Measurements from ENCODE around the gene C11orf71.
A peak's percentile ranks its signal among the peaks of the same experiment; 100 is the strongest.

C11orf71 gene, protein sequence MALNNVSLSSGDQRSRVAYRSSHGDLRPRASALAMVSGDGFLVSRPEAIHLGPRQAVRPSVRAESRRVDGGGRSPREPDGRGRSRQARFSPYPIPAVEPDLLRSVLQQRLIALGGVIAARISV

DNA sequence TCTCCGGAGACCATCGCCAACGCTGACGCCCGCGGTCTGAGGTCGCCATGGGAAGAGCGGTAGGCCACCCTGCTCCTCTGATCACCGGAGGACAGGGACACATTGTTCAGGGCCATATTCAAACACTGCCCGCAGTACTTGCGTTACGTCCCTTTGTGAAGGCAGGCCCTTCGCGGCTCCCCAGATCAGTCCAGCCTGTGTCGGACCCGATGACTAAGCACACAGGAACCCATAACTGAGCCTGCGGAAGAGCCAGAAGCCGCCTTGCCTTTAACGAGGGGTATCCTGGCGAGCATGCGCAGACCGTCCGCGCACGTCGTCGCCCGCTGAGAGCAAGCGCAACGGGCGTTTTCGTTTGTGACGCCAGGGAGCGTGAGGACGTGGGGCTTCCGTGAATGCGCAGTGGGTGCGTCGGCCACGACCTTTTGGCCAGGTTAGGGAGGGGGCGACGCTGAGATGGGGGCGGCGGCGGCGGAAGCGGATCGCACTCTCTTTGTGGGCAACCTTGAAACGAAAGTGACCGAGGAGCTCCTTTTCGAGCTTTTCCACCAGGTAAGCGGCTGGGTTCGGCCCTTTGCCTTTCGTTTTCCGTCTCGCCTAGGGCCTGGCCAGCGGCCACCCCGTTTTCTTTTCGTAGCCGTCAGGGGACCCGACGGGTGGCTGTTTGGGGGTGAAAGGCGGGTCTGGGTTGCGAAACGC, at the start of gene C11orf71, which contains the start of gene RBM7:
Gene C11orf71 (minus strand): TSS at position 296 of the 699 bp plus-strand sequence. CDS start 180 bp downstream, at position 116.
Gene RBM7 (plus strand): TSS at position 451 of the 699 bp plus-strand sequence. CDS start 6 bp downstream, at position 457.
- H3K4me1 ChIP-seq (ENCODE audit: control insufficient read depth in 1 of 2, insufficient read depth in 2 of 2, low read length in 2 of 2): peaks cover 14 to 15% of the 10 kb centered on the region in 2 donors

DNA sequence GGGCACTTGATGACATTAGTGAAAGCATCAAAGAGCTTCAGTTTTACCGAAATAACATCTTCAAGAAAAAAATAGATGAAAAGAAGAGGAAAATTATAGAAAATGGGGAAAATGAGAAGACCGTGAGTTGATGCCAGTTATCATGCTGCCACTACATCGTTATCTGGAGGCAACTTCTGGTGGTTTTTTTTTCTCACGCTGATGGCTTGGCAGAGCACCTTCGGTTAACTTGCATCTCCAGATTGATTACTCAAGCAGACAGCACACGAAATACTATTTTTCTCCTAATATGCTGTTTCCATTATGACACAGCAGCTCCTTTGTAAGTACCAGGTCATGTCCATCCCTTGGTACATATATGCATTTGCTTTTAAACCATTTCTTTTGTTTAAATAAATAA, 49.5 kb upstream of the C11orf71 start:
- H3K36me3 ChIP-seq (ENCODE audit: control insufficient read depth in 1 of 2, insufficient read depth in 2 of 2, low read length in 2 of 2): peaks cover 28 to 38% of the 10 kb centered on the region in 2 donors
- no peak overlapping the region for H3K27ac ChIP-seq (ENCODE audit: low read length)
- H3K27me3 ChIP-seq (ENCODE audit: low read depth, low read length): no peaks in the 10 kb centered on the region
- peaks cover 0 to 7% of the 10 kb centered on the region in 2 donors for H3K4me1 ChIP-seq (ENCODE audit: control insufficient read depth in 1 of 2, insufficient read depth in 2 of 2, low read length in 2 of 2)
- no peak overlapping the region for H3K4me3 ChIP-seq (ENCODE audit: low read depth in 1 of 2, low read length in 2 of 2)
- H3K9me3 ChIP-seq (ENCODE audit: control insufficient read depth in 1 of 2, low read length in 2 of 2): no peaks in the 10 kb centered on the region

More for the DNA sequence above, at the start of gene C11orf71, which contains the start of gene RBM7:
- Histone ChIP-seq H3K27me3 (ENCODE audit: low read depth, low read length) (no peaks in the 10 kb centered on the region), H3K4me3 (ENCODE audit: low read depth in 1 of 2, low read length in 2 of 2) (peak within 1 kb of the TSS; percentile 71 to 96), H3K27ac (ENCODE audit: low read length) (peak within 1 kb of the TSS; percentile 100), H3K36me3 (ENCODE audit: control insufficient read depth in 1 of 2, insufficient read depth in 2 of 2, low read length in 2 of 2) (peaks cover 8 to 10% of the 10 kb centered on the region in 2 donors), H3K9me3 (ENCODE audit: control insufficient read depth in 1 of 2, low read length in 2 of 2) (no peaks in the 10 kb centered on the region)

DNA sequence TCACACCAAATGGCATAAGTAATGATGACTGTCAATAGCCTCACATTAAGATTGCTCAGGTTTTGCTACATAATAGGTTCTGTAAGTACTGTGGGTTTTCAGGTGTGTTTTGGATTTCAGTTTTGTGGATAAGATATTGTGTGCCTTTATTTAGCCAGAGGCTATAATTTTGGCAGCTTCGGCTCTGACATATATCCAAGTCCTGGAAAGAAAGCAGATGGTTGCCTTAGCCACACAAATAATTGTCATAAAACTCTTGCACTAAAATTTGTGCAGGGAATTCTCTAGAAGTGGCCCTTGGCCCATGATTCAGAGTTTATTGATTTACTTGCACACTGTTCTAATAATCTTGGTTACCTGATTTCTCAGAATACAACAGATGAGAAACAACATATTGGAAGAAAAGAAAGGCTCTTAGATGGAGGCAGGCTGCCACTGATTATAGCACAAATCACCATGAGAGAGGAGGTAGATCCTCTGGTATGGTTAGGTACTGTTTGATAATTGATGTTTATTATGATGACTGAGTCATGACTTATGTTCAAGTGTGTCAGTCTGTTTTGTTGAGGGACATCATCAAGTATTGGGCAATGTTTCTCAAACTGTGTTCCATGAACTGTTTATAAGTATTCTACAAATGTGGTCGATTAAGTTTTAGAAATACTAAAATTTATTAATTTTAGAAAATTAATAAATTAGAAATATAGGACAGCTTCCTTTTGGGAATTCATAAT, 48.6 kb upstream of the C11orf71 start:
- H3K36me3 ChIP-seq (ENCODE audit: control insufficient read depth in 1 of 2, insufficient read depth in 2 of 2, low read length in 2 of 2): peaks cover 29 to 43% of the 10 kb centered on the region in 2 donors
- no peaks in the 10 kb centered on the region for H3K9me3 ChIP-seq (ENCODE audit: control insufficient read depth in 1 of 2, low read length in 2 of 2)
- no peaks in the 10 kb centered on the region for H3K27me3 ChIP-seq (ENCODE audit: low read depth, low read length)
- H3K4me3 ChIP-seq (ENCODE audit: low read depth in 1 of 2, low read length in 2 of 2): no peak overlapping the region
- peaks cover 0 to 7% of the 10 kb centered on the region in 2 donors for H3K4me1 ChIP-seq (ENCODE audit: control insufficient read depth in 1 of 2, insufficient read depth in 2 of 2, low read length in 2 of 2)
- H3K27ac ChIP-seq (ENCODE audit: low read length): no peak overlapping the region

DNA sequence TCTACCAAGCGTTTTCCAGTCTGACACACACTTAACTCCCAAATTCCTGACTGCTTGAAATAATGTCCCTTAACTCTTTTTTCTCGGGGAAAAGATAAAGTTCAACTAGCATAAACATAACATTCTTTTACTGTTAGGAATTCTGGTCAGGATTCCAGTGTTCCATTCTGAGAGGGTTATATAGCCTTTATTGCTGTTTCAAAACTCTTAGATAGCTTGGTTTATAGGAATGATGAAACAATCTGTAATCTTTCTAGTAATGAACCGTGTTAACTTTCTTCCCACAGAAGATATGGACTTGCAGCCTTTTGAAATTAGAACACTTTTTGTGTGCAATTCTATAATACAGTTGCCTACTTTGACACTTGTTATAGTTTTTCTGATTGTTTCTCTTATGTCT, 47.6 kb upstream of the C11orf71 start:
- peaks cover 0 to 7% of the 10 kb centered on the region in 2 donors for H3K4me1 ChIP-seq (ENCODE audit: control insufficient read depth in 1 of 2, insufficient read depth in 2 of 2, low read length in 2 of 2)
- no peak overlapping the region for H3K4me3 ChIP-seq (ENCODE audit: low read depth in 1 of 2, low read length in 2 of 2)
- H3K27me3 ChIP-seq (ENCODE audit: low read depth, low read length): no peaks in the 10 kb centered on the region
- H3K9me3 ChIP-seq (ENCODE audit: control insufficient read depth in 1 of 2, low read length in 2 of 2): no peaks in the 10 kb centered on the region
- H3K27ac ChIP-seq (ENCODE audit: low read length): no peak overlapping the region
- peaks cover 23 to 44% of the 10 kb centered on the region in 2 donors for H3K36me3 ChIP-seq (ENCODE audit: control insufficient read depth in 1 of 2, insufficient read depth in 2 of 2, low read length in 2 of 2)

DNA sequence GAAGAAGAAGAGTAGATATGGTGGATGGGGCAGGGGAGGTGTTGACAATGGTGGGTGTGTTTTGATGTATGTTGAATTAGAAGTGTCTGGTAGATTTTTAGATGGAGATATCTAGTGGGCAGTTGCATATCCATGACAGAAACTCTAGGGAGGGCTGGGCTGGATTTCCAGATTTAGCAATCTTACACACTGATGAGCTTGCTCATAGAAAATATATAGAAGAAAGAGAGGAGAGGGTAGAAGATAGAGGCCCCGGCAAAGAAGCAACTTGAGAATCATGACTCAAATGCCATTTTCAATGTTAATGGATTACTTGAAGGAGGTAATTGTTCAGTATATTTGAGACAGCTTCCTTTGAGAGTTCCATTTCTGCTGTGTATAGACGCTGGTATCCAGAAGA, 47.1 kb upstream of the C11orf71 start:
- H3K36me3 ChIP-seq (ENCODE audit: control insufficient read depth in 1 of 2, insufficient read depth in 2 of 2, low read length in 2 of 2): peaks cover 23 to 40% of the 10 kb centered on the region in 2 donors
- peaks cover 0 to 7% of the 10 kb centered on the region in 2 donors for H3K4me1 ChIP-seq (ENCODE audit: control insufficient read depth in 1 of 2, insufficient read depth in 2 of 2, low read length in 2 of 2)
- no peak overlapping the region for H3K4me3 ChIP-seq (ENCODE audit: low read depth in 1 of 2, low read length in 2 of 2)
- no peaks in the 10 kb centered on the region for H3K9me3 ChIP-seq (ENCODE audit: control insufficient read depth in 1 of 2, low read length in 2 of 2)
- no peak overlapping the region for H3K27ac ChIP-seq (ENCODE audit: low read length)
- H3K27me3 ChIP-seq (ENCODE audit: low read depth, low read length): no peaks in the 10 kb centered on the region

DNA sequence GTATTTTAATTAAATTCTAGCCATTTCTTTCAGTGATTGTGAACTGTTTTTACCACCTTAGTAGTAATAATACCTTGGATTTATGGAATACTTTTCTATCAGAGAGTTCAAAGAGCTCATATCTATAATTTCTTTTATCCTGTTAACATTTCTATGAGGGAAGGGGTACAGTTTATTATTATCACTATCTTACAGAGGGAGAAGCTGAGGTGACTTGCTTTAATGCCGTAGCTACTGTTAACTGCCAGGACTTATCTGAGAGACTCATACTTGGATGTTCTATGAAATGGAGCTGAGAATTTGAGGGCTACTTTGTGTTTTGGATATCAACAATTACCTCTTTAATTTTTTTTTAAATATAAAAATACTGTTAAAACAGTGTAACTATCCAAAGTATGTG, 42.2 kb upstream of the C11orf71 start:
- no peak overlapping the region for H3K4me3 ChIP-seq (ENCODE audit: low read depth in 1 of 2, low read length in 2 of 2)
- no peaks in the 10 kb centered on the region for H3K27me3 ChIP-seq (ENCODE audit: low read depth, low read length)
- peaks cover 16 to 18% of the 10 kb centered on the region in 2 donors for H3K36me3 ChIP-seq (ENCODE audit: control insufficient read depth in 1 of 2, insufficient read depth in 2 of 2, low read length in 2 of 2)
- no peaks in the 10 kb centered on the region for H3K9me3 ChIP-seq (ENCODE audit: control insufficient read depth in 1 of 2, low read length in 2 of 2)
- H3K4me1 ChIP-seq (ENCODE audit: control insufficient read depth in 1 of 2, insufficient read depth in 2 of 2, low read length in 2 of 2): peaks cover 0 to 16% of the 10 kb centered on the region in 2 donors
- H3K27ac ChIP-seq (ENCODE audit: low read length): no peak overlapping the region

DNA sequence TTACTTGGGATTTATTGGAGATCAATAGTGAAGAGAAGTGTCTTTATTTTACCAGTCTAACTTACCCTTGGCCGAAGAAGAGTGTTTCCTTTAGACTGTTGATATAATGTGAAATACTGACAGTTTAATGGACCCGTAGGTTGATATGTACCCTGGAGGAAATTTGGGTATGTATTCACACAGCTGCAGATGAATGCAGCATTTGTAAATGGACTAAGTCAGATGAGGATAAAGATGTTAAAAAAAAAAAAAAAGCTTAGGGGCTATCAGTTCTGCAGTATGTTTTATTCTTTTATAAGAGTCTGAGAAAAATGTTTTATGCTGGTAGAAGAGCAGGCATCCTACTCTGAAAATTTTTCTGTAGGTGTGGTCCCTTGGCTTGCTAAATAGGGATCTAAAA, 41.6 kb upstream of the C11orf71 start:
- peaks cover 16 to 18% of the 10 kb centered on the region in 2 donors for H3K36me3 ChIP-seq (ENCODE audit: control insufficient read depth in 1 of 2, insufficient read depth in 2 of 2, low read length in 2 of 2)
- no peak overlapping the region for H3K27ac ChIP-seq (ENCODE audit: low read length)
- no peaks in the 10 kb centered on the region for H3K9me3 ChIP-seq (ENCODE audit: control insufficient read depth in 1 of 2, low read length in 2 of 2)
- H3K27me3 ChIP-seq (ENCODE audit: low read depth, low read length): no peaks in the 10 kb centered on the region
- no peak overlapping the region for H3K4me3 ChIP-seq (ENCODE audit: low read depth in 1 of 2, low read length in 2 of 2)
- peaks cover 0 to 16% of the 10 kb centered on the region in 2 donors for H3K4me1 ChIP-seq (ENCODE audit: control insufficient read depth in 1 of 2, insufficient read depth in 2 of 2, low read length in 2 of 2)

DNA sequence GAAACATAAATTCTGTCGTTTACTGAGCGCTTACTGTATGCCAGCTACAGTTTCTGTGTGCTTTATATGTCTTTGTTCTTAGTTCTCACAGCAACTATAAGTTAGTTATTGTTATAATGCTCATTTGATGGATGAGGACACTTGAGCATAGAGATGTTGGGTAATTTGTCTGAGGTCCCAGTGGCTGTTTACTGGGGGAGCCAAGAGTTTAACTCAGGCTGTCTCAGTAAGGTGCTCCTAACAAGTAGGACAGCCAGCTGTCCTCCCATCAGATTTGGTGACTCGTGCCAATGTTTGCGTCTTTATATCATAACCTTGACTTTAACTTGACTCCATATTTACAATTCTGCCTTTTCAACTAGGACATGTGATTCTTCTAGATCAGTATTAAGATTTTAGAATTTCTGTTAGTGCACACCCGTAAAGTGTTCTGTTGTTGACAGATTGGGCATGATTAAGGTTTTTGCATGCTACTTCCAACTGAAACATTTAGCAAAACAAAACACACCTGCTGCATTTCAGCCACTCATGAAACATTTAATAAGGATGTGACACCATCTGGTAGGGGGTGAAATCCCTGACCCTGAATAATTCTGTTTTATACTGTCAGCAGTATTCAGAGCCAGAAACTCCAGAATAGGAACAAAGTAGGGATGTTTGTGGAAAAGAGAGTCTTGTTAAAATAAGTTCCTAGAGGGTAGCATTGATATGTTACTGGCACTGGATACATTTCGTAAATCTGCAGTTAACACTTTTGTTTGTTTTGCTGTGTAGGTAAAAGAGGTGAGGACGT, 40.9 kb upstream of the C11orf71 start:
- H3K36me3 ChIP-seq (ENCODE audit: control insufficient read depth in 1 of 2, insufficient read depth in 2 of 2, low read length in 2 of 2): peaks cover 13 to 16% of the 10 kb centered on the region in 2 donors
- no peaks in the 10 kb centered on the region for H3K9me3 ChIP-seq (ENCODE audit: control insufficient read depth in 1 of 2, low read length in 2 of 2)
- H3K4me1 ChIP-seq (ENCODE audit: control insufficient read depth in 1 of 2, insufficient read depth in 2 of 2, low read length in 2 of 2): peaks cover 0 to 16% of the 10 kb centered on the region in 2 donors
- no peaks in the 10 kb centered on the region for H3K27me3 ChIP-seq (ENCODE audit: low read depth, low read length)
- no peak overlapping the region for H3K27ac ChIP-seq (ENCODE audit: low read length)
- peak overlapping the region in 1 of 2 donors; percentile 95 for H3K4me3 ChIP-seq (ENCODE audit: low read depth in 1 of 2, low read length in 2 of 2)

DNA sequence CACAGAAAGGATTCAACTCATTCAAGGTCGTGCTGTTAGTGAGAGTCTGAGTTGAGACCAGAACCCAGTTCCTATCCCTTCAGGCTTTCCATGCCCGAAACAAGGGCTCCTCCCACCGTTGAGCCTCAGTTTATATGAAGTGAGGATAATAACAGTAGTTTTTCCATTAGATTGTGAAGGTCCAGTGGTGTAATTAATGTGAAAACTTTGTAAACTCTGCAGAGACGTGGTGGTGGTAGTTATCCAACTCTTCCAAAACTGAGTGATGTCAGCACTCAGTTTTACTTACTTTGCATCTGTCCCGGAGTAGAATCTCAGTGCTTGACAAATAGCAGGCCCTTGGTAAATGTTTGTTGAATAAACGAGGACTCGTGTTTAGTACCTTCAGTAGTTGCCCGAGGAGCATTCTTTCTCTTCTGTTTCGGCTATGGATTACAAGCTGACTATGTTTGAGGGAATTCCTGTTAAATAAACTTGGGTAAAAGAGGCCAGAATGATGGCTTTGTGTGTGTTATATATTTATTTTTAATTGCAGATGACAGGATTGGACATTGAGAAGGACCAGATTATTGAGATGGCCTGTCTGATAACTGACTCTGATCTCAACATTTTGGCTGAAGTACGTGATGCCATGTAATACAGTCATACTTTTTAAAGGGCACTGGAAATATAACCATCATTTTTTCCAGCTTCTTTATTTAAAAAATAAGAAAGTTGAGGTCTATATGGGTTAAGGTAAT, 40.0 kb upstream of the C11orf71 start:
- Histone ChIP-seq H3K4me3 (ENCODE audit: low read depth in 1 of 2, low read length in 2 of 2) (peak overlapping the region; percentile 74 to 95), H3K27me3 (ENCODE audit: low read depth, low read length) (no peaks in the 10 kb centered on the region), H3K36me3 (ENCODE audit: control insufficient read depth in 1 of 2, insufficient read depth in 2 of 2, low read length in 2 of 2) (peaks cover 9 to 12% of the 10 kb centered on the region in 2 donors), H3K4me1 (ENCODE audit: control insufficient read depth in 1 of 2, insufficient read depth in 2 of 2, low read length in 2 of 2) (peaks cover 0 to 16% of the 10 kb centered on the region in 2 donors), H3K9me3 (ENCODE audit: control insufficient read depth in 1 of 2, low read length in 2 of 2) (no peaks in the 10 kb centered on the region), H3K27ac (ENCODE audit: low read length) (peak overlapping the region; percentile 80)
